ENCODE results near the gene PDZD8. TPM values are rescaled to one million over a fixed set of nuclear protein-coding genes. Genes with fewer than 3 reads are reported as not detected.

PDZD8 gene
- polyA plus RNA-seq, 1 donor (not counting 4 experiments of a cell fraction or from before 2014, with no cell fraction given), result 24.3 TPM

DNA sequence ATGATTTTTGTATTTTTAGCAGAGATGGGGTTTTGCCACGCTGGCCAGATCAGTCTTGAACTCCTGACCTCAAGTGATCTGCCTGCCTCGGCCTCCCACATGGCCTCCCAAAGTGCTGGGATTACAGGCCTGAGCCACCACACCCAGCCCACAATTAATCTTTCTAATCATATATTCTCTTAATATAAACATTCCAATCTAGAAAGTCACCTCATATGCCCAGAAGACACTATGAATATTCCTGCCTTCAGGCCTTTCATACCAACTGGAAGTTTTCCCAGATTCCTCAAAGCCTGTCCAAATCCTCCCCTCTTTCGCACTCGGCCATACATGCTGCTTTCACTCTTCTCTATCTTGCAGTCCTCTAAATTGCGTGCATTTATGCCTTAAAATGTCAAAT, 32.6 kb downstream of the PDZD8 start:
- no peak for TF ChIP-seq EZH2 (IDR thresholded peaks at IDR 0.05; ENCODE audit: low read length)
- TF ChIP-seq, protein P1, sequence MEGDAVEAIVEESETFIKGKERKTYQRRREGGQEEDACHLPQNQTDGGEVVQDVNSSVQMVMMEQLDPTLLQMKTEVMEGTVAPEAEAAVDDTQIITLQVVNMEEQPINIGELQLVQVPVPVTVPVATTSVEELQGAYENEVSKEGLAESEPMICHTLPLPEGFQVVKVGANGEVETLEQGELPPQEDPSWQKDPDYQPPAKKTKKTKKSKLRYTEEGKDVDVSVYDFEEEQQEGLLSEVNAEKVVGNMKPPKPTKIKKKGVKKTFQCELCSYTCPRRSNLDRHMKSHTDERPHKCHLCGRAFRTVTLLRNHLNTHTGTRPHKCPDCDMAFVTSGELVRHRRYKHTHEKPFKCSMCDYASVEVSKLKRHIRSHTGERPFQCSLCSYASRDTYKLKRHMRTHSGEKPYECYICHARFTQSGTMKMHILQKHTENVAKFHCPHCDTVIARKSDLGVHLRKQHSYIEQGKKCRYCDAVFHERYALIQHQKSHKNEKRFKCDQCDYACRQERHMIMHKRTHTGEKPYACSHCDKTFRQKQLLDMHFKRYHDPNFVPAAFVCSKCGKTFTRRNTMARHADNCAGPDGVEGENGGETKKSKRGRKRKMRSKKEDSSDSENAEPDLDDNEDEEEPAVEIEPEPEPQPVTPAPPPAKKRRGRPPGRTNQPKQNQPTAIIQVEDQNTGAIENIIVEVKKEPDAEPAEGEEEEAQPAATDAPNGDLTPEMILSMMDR (optimal IDR thresholded peaks at IDR 0.05 in 1 of 3, IDR thresholded peaks at IDR 0.05 in 1 of 3, conservative IDR thresholded peaks at IDR 0.05 in 1 of 3; ENCODE audit: extremely low read depth in 1 of 3, insufficient read depth in 2 of 3, low read length in 3 of 3), result no peak
- Histone ChIP-seq H4K20me1 (ENCODE audit: control insufficient read depth, extremely low read depth, insufficient read depth, low read length) (peaks cover 7% of the 10 kb centered on the region), H3K36me3 (ENCODE audit: control insufficient read depth in 2 of 2, extremely low read depth in 1 of 2, insufficient read depth in 2 of 2, low read length in 2 of 2) (no peaks in the 10 kb centered on the region), H2AFZ (ENCODE audit: control insufficient read depth, low read length) (no peak overlapping the region), H3K9me1 (ENCODE audit: control insufficient read depth, extremely low read depth, insufficient read depth, low read length) (peaks cover 2% of the 10 kb centered on the region), H3K27me3 (ENCODE audit: control insufficient read depth, extremely low read depth, insufficient read depth, low read length) (no peaks in the 10 kb centered on the region), H3K4me2 (ENCODE audit: control insufficient read depth, extremely low read depth, insufficient read depth, low read depth, low read length) (peak overlapping the region; percentile 41), H3K4me1 (ENCODE audit: control insufficient read depth, extremely low read depth, insufficient read depth, low read length) (peaks cover 11% of the 10 kb centered on the region), H3K27ac (ENCODE audit: control insufficient read depth, insufficient read depth, low read length) (peak overlapping the region; percentile 20), H3K9ac (ENCODE audit: control insufficient read depth, extremely low read depth, insufficient read depth, low read length) (no peak overlapping the region), H3K9me3 (ENCODE audit: control insufficient read depth, low read depth, low read length) (no peaks in the 10 kb centered on the region), H3K79me2 (ENCODE audit: control insufficient read depth, insufficient read depth, low read length) (peaks cover 61% of the 10 kb centered on the region), H3K4me3 (ENCODE audit: control insufficient read depth in 2 of 3, extremely low read depth in 1 of 3, insufficient read depth in 2 of 3, low read depth in 1 of 3, low read length in 3 of 3) (no peak overlapping the region)
- peak; percentile 80 for FAIRE-seq
- dilution Hi-C loops (cut with MboI; ENCODE audit: extremely low pct_ligation_motif_present, low sequenced_read_pairs), result no loop called here
- DNase-seq (ENCODE audit: low read depth, low spot score), result peak; percentile 41

DNA sequence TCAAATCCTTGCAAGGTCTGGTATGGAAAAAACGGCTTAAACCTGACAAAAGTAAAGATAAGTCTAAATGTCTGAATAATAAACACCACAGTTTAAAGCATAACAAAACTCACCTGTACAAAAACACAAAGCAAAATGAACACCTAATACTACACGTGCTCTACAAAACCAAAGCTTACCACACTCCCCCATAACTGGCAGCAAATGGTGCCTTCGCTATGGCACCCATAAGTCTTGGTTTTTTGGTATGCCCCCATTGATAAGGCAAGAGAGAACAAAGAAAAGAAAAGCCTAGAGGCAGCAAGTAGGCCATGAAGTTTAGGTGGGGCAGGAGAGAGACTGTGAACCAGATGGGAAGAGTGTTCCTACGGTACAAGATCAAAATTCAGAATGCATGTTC, 34.2 kb downstream of the PDZD8 start:
- Histone ChIP-seq H4K20me1 (ENCODE audit: control insufficient read depth, extremely low read depth, insufficient read depth, low read length) (peaks cover 2% of the 10 kb centered on the region), H3K27ac (ENCODE audit: control insufficient read depth, insufficient read depth, low read length) (no peak overlapping the region), H3K9ac (ENCODE audit: control insufficient read depth, extremely low read depth, insufficient read depth, low read length) (no peak overlapping the region), H3K27me3 (ENCODE audit: control insufficient read depth, extremely low read depth, insufficient read depth, low read length) (no peaks in the 10 kb centered on the region), H3K9me3 (ENCODE audit: control insufficient read depth, low read depth, low read length) (no peaks in the 10 kb centered on the region), H3K4me1 (ENCODE audit: control insufficient read depth, extremely low read depth, insufficient read depth, low read length) (peaks cover 11% of the 10 kb centered on the region), H3K79me2 (ENCODE audit: control insufficient read depth, insufficient read depth, low read length) (peaks cover 51% of the 10 kb centered on the region), H3K4me2 (ENCODE audit: control insufficient read depth, extremely low read depth, insufficient read depth, low read depth, low read length) (no peak overlapping the region), H2AFZ (ENCODE audit: control insufficient read depth, low read length) (no peak overlapping the region), H3K9me1 (ENCODE audit: control insufficient read depth, extremely low read depth, insufficient read depth, low read length) (peaks cover 2% of the 10 kb centered on the region), H3K36me3 (ENCODE audit: control insufficient read depth in 2 of 2, extremely low read depth in 1 of 2, insufficient read depth in 2 of 2, low read length in 2 of 2) (no peaks in the 10 kb centered on the region), H3K4me3 (ENCODE audit: control insufficient read depth in 2 of 3, extremely low read depth in 1 of 3, insufficient read depth in 2 of 3, low read depth in 1 of 3, low read length in 3 of 3) (no peak overlapping the region)
- DNase-seq (ENCODE audit: low read depth, low spot score) (no peak), FAIRE-seq (no peak)
- dilution Hi-C loops (cut with MboI; ENCODE audit: extremely low pct_ligation_motif_present, low sequenced_read_pairs), result no loop called here
- no peak for TF ChIP-seq EZH2 (IDR thresholded peaks at IDR 0.05; ENCODE audit: low read length)
- TF ChIP-seq, protein P1 (optimal IDR thresholded peaks at IDR 0.05 in 1 of 3, IDR thresholded peaks at IDR 0.05 in 1 of 3, conservative IDR thresholded peaks at IDR 0.05 in 1 of 3; ENCODE audit: extremely low read depth in 1 of 3, insufficient read depth in 2 of 3, low read length in 3 of 3), result no peak
